Measurements from ENCODE around the gene CH25H. TPM values are rescaled to one million over a fixed set of nuclear protein-coding genes. Genes with fewer than 3 reads are reported as not detected.
"Not testable (repeated sequence)": the region's sequence is repeated elsewhere in the genome, so short reads cannot be mapped to it uniquely, and the experiment has no call there.

CH25H gene
- total RNA-seq, 2 donors from 2014 or later, result 0.93 to 2.3 TPM

DNA sequence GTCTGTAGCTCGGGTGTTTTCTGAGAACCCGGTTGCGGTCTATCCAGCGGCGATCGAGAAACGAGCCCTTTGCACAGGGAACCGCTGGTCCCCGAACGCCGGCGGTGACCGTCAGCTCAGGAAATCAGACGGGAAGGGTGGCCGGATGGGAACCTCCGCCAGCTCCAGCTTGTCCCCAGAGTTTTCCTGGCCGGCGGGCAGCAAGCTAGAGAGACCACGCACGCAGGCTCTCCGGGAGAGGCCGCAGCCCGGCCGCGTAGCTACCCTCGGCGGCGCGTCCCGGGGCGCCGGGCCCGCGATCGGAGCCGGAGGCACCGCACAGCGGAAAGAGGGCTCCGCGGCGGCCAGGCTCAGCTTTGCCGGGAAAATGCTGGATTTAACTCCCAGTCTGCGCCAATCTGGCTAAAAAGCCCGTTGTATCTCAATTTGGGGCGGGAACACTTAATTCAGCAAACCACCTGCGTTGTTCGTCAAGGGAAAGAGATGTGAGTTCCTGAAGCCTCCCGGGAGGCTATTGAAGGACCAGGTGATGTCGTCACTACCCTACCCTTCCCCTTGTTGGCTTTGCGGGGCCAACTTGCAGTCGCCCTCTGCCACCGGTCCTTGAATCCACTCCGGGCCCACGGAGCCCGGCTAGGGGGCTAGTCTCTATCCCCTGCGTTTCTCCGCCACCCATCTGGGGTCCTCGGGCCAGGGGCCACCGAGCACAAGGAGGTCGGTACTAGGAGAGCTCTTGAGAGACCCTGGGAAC, 859 bp upstream of the CH25H start:
- peak; percentile 88 for DNase-seq (ENCODE audit: low spot score)
- intact Hi-C loops (cut with DNase I), result no loop called here

DNA sequence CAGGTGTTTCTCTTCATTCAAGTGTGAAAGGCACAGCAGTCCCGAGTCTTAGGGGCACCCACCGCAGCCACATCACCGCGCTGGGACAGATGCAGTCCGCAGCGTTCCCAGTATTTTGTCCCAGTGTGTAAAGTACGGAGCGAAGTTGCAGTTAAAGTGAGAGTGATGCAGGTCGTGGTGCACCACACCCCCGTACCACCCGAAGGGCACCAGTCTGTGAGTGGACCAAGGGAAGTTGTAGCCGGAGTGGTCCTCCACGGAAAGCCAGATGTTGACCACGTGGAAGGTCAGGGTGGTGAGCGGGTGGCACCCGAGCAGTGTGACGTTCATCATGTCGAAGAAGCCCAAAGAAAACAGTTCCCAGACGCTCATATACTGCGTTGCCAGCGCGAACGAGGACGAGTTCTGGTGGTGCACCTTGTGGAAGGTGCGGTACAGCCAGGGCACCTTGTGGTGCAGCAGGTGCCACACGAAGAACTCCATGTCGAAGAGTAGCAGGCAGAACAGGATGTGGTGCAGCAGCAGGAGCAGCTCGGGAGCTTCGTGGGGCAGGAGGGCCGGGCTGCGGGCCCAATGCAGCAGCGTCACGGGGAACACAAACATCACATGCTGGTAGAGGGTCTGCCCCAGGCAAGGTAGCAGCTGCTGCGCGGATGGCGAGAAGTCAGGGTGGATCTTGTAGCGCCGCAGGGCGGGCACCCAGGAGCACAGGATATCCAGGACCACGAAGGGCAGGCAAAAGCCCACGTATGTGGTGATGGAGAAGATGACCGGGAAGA, 526 bp downstream of the CH25H start:
- intact Hi-C loops (cut with DNase I), result no loop called here
- DNase-seq (ENCODE audit: low spot score), result no peak

DNA sequence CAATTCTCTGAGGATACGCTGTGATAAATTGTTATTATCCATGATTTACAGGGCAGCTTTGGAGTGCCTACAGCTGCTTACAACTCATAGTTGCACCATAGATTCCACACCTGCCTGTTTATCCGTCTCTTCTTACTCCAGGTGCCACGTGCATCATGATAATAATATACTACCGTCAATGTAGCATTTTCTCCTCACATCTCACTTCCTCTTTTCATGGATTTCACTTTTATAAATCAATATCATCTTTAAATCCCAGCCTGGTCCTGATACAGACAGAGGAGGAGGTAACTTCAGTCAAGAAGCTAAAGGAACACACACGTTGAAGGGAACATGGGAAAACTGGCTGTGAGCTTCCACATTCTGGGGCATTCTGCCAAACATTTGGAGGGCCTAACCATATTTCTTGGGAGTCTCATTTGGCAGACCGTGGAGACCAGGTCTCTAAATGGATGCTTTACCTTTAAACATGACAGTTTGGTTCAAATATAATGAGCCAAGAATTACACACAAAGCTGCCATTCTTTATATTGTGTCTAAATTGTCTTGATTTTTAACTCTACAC, 2.4 kb downstream of the CH25H start:
- DNase-seq (ENCODE audit: low spot score), result no peak
- intact Hi-C loops (cut with DNase I), result no loop called here

DNA sequence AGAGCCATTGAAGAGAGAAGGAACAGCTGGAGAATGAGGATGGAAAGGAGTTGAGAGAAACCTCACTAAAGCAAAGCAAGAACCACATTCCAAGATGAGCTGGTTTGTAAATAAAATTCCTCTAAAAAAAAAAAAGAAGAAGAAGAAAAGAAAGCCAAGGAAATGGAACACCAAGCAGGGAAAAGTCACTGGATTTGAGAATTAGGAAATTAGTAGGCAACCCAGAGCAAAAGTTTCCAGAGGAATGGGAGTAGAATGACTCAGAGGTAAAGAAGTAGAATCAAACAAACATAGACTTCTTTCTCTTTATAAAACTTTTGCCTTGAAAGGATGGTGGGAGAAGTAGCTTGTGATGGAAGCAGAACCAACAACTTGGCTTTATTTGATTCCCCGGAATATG, 3.9 kb downstream of the CH25H start:
- intact Hi-C loops (cut with DNase I), result no loop called here
- no peak for DNase-seq (ENCODE audit: low spot score)

DNA sequence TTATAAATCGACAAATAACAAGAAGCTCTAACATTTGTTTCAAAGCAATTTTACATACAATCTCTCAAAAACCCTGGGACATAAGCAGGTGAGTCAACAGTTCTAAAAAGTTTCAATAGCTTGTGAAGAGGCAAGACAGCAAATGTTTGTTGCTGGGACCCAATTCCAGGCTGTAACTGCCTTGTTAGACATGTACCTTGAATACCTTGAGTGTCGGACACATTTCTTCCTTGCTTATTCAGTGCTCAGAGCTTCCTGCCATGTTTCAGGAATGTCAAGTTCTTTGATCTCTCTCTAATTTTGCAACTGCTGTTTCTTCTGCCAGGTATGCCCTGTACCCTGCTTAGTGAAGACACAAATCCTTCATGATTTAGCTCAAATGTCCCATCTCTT, 5.1 kb downstream of the CH25H start:
- intact Hi-C loops (cut with DNase I), result no loop called here

DNA sequence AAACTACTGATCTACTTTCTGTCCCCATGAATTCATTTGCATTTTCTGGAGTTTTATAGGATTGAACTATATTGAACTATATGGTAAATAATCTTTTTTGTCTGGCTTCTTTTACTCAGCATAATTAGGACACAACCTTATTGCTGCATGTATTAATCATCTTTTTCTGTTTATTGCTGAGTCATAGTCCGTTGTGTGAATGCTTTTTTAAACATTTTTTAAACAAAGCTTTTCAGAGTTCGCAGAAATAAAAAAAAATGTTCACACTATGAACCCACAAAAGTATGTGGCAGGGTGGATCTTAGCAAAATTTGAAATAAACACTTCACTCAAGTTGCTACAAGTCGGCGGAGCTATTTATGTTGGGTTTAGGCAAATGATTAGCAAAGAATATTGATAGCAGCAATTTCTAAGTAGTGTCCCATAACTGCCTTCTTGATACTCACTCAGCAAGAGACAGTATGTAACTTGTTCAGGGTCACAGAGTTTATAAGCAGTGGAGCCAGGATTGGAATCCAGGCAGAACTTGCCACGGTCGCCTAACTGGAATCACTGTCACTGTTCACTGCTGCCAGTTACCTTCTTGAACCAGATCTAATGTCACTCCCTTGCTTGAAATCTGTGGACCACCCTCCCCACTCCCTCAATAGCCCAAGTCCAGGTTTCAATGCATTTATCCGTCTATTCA, 5.6 kb downstream of the CH25H start:
- intact Hi-C loops (cut with DNase I), result no loop called here

More for the DNA sequence above, 5.1 kb downstream of the CH25H start:
- DNase-seq (ENCODE audit: low spot score), result no peak

DNA sequence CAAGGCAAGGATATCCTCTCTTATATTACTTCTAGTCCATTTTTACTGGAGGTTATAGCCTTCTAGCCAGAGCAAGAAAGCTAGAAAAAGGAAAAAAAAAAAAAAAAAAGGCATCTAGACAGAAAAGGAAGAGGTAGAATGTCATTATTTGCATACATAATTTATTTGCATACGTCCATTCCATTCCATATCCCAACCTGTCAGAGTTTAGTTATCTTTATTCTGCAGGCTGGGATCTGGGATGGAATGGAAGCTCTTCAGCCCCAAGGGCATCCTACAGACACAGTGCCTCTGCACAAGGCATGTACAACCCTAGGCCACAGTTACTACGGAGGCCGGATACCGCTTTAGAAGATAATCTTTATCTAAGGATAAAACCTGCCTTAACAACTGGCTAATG, 9.6 kb downstream of the CH25H start:
- intact Hi-C loops (cut with DNase I), result no loop called here
- no peak for DNase-seq (ENCODE audit: low spot score)

More for the DNA sequence above, 5.6 kb downstream of the CH25H start:
- no peak for DNase-seq (ENCODE audit: low spot score)

DNA sequence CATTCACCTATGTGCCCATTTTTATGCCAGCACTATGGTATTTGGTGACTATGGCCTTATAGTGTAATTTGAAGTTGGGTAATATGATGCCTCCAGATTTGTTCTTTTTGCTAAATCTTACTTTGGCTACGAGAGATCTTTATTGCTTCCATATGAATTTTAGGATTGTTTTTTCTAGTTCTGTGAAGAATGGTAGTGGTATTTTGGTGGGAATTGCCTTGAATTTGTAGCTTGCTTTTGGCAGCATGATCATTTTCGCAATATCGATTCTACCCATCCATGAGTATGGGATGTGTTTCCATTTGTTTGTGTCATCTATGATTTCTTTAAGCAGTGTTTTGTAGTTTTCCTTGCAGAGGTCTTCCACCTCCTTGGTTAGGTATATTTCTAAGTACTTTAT, 15.8 kb downstream of the CH25H start:
- intact Hi-C loops (cut with DNase I); DNase-seq (ENCODE audit: low spot score): not testable (repeated sequence)

DNA sequence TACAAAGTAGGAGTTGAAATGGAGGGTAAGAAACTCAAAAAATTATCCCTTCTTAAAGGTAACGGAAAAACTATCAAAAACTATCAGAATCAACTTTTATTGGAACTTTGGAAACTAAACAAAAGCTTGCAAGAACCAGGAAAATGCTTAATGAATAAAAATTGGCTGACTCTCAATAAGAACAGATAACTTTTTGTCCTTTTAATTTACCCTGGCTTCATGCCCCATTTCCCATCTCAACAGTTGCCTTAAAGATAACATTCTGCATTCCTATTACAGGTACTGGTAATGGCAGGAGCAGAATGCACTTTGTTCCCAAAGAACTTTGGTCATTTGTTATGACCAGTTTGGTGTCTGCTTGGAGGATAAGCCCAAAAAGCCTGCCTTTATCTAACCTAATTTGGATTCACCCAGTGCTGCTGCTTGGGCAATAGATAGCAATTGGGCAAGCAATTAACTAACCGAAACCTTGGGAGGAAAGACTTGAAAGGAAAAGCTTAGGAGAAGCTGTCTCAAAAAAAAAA, 17.8 kb downstream of the CH25H start:
- intact Hi-C loops (cut with DNase I), result loop anchor here in 1 of 2 donors (5.0 kb wide), 1 partner anchor 137 kb away; no protein-coding TSS in a partner anchor
- DNase-seq (ENCODE audit: low spot score), result no peak

DNA sequence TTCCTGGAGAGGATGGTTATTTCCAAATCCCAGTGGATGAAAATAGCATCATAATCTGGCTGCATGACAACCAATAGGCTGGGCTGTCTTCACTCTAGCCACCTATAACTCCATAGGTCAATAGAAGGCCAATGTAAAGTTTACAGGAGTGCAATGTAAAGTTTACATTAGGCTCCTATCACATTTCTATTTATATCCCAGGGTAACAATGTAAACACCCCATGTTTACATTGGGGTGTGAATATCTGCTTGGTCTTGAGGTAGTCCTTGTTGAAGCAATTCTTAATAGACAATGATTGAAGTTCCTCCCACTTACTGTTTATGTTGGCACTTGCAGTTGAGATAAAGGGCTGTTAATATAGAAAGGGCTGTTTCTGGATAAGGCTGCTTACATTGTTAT, 21.5 kb downstream of the CH25H start:
- intact Hi-C loops (cut with DNase I), result loop anchor here in 1 of 2 donors (5.0 kb wide), 1 partner anchor 133 kb away; no protein-coding TSS in a partner anchor

DNA sequence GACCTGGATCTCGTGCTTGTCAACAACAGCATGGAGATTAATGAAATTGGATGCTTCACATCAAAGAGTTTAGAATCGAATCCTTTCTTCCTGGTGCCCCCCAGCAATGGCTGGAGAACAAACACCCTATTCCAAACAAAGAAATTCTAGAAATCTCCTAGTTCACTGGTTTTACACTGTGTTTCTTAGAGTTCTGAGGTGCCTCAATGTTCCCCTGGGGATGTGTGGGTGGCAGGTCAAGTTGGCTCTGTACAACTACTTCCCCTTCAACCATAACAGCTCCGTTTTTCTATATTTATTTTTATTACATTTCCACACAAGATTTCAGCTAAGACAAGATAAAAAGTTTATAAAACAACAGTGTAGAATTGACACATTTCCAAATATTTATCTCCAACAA, 22.5 kb downstream of the CH25H start:
- no peak for DNase-seq (ENCODE audit: low spot score)
- intact Hi-C loops (cut with DNase I), result loop anchor here in 1 of 2 donors (5.0 kb wide), 1 partner anchor 132 kb away; no protein-coding TSS in a partner anchor

More for the DNA sequence above, 21.5 kb downstream of the CH25H start:
- DNase-seq (ENCODE audit: low spot score), result no peak

DNA sequence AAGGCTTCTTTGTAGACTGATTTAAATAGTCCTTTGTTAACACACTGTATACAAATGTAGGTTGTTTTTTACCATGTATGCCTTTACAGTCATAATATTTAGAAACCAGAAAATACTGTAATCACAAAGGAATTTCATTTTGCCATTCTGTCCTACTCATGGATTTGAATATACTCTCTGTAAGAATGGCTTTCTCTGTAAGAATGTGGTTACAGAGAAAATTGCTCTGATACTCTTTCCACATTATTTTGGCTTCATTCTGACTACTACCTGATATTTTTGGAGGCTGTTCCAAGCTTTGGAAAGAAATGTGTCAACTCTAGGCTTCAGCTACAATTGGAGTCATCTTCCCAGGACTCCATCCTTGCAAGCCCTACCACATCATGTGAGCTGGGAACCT, 23.5 kb downstream of the CH25H start:
- intact Hi-C loops (cut with DNase I), result no loop called here

DNA sequence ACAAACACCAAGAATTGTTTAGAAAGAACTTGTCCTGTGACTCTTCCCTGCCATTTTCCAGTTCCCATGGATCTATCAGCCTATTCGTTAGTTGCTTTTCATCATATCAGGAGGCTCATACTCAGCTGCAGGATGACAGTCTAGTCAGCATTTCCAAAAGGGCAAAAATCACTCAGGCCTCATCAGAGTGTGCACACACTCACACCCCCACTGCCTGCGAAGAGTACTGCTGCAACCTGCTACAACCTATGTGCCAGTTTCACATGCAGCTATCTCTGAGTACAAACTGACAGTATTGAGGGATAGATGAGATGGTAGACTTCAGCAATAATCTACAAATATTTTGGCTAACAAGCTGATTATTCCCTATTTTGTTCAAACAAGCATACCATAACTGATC, 24.2 kb downstream of the CH25H start:
- DNase-seq (ENCODE audit: low spot score), result no peak
- intact Hi-C loops (cut with DNase I), result no loop called here

More for the DNA sequence above, 23.5 kb downstream of the CH25H start:
- no peak for DNase-seq (ENCODE audit: low spot score)

DNA sequence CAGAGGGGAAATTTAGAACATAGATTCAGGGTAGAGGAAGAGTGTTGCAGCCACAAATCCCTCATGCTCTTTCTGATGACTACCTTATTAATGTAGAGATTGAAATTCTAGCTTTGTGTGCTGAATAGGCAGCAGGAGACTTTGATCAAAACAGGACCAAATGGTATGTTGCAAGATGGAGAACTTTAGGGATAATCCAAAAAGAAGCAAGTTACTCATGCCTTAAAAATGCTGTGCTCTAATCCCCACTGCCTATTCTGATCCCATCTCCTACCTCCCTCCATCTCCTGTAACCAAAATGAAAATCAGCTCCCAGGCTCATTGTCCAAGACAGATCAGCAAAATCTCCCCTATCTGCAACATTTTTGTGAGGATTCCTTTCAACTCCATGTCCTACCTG, 31.3 kb downstream of the CH25H start:
- DNase-seq (ENCODE audit: low spot score), result no peak
- intact Hi-C loops (cut with DNase I), result no loop called here

DNA sequence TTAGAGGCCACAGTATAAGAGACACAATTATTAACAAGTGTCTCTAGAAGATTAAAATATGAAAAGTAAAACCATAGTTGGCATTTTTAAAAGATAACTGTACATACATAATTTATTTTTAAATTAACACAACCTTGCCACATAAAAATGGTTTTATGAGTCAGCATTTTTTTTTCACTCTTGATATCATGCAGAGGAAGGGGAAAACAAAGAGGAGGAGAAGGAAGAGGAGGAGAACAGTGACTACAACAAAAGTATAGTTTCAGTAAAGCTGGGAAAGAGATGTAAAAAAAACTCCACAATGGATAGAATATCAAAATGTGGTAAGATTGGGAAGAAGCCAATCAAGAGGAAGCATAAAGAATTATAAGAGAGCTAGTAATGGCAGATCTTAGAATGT, 34.0 kb downstream of the CH25H start:
- intact Hi-C loops (cut with DNase I), result no loop called here
- DNase-seq (ENCODE audit: low spot score), result no peak

DNA sequence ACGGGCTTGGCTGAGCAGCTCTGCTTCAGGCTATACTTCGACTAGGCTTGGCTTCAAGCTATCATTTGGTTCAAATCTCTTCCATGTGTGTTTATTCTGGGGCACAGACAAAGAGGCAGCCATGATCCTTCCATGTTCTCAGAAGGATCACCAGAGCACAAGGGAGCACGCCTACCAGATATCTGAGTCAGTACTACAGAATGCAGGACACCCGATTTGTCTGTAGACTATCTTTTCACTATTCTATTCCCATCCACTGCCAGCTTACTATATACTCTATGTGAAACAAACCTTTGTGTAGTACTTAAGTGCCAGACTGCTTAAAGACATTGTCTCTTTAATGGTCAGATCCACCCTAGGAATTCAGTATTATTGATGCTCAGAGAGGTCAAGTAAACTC, 35.1 kb downstream of the CH25H start:
- intact Hi-C loops (cut with DNase I), result no loop called here

DNA sequence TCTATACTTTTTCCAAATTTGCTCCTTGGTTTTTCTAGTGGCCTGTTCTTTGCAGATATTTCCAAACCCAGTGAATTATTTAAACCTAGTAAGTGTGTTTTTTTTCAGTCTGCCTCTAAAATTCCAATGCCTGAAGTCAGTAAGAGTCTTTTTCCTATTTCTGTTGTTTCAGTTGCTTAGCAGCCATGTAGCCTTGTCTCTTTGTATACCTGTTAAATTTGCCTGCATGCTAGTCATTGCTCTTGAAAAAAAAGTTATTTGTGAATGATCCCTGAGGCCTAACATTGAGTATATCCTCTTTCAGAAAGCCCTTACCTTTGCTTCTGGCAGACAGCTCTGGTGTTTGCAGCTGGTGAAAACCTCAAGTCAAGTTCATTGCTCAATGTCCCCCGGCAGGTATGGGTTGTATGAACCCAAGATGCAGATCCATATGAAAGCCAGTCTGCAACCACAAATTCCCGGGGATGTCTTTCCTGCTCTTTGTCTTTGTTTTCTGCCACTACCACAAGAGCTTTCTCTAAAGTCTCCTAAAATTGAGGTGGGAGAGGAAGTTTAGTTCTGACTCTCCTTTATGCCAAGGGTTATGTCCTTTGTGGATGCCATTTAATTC, 35.7 kb downstream of the CH25H start:
- intact Hi-C loops (cut with DNase I), result no loop called here
- no peak for DNase-seq (ENCODE audit: low spot score)

More for the DNA sequence above, 35.1 kb downstream of the CH25H start:
- DNase-seq (ENCODE audit: low spot score), result no peak

DNA sequence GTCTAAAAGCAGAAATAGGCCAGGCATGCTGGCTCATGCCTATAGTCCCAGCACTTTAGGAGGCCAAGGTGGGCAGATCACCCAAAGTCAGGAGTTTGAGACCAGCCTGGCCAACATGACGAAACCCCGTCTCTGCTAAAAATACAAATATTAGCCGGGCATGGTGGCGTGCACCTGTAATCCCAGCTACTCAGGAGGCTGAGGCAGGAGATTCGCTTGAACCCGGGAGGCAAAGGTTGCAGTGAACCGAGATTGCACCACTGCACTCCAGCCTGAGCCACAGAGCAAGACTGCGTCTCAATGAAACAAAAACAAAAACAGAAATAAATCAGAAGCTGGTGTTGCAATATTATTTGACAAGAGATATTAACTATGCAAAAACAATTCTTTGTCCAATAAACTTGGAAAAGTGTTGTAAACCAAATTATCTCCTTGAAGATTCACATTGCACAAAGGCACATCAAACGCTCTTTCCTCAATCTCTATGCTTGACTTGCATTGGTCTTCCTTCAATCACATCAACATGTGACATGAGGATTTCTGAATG, 38.7 kb downstream of the CH25H start:
- DNase-seq (ENCODE audit: low spot score); intact Hi-C loops (cut with DNase I): not testable (repeated sequence)

DNA sequence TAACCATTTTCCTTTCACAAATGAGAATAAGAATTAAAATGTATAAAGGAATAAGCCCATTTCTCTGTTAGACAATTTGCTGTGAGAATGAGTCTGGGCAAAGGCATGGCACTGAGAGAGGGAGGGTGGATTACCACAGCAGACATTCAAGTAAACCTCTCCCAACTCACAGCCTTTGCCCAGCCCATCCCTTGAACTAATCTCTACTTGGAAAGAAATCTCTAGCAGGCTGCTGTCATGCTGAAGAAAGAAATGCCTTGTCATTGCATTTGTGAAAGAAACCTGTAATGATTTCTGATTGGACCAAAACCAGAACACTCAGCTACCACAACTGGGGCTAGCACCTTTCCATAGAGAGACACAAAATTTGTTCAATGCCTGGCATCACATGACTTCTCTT, 39.2 kb downstream of the CH25H start:
- intact Hi-C loops (cut with DNase I), result no loop called here

More for the DNA sequence above, 39.2 kb downstream of the CH25H start:
- DNase-seq (ENCODE audit: low spot score), result no peak
